DND-41 (cell line): Measurements from ENCODE around the gene ASIC3.

Experiments used
- ATAC-seq: fragments of 200-7000 bp; cut with Tn5 transposase; 3 replicates; pipeline ENCODE4 v1.9.1; 2021; ENCODE audit warnings: low read depth; ENCODE audit not compliant: insufficient read depth
- DNase-seq: peaks from one replicate; pipeline ENCODE4 v3.0.0-alpha.2; 2020
- H2AFZ ChIP-seq: 2 replicates; pipeline ENCODE4 v1.6.0; 2012; ENCODE audit warnings: low read depth, low read length
- H3K27ac ChIP-seq: 2 replicates; pipeline ENCODE4 v1.5.1; 2012; ENCODE audit warnings: low read length, inconsistent platforms
- H3K27me3 ChIP-seq: fragments of 200-600 bp; sonication (generic); 2 replicates; pipeline ENCODE4 v1.6.0; 2012; ENCODE audit warnings: low read length, mild to moderate bottlenecking, inconsistent platforms; ENCODE audit not compliant: insufficient read depth, poor library complexity
- H3K36me3 ChIP-seq: 2 replicates; pipeline ENCODE4 v1.5.1; 2012; ENCODE audit warnings: low read length, inconsistent platforms; ENCODE audit not compliant: insufficient read depth
- H3K4me1 ChIP-seq: 2 replicates; pipeline ENCODE4 v1.5.1; 2012; ENCODE audit warnings: mild to moderate bottlenecking, low read length; ENCODE audit not compliant: insufficient read depth
- H3K4me2 ChIP-seq: 2 replicates; pipeline ENCODE4 v1.6.0; 2012; ENCODE audit warnings: mild to moderate bottlenecking, moderate library complexity, low read length, inconsistent platforms; ENCODE audit not compliant: insufficient read depth
- H3K4me3 ChIP-seq, 2 experiments: fragments of 200-600 bp in 1 of 2; shearing (Covaris generic) in 1 of 2; 2 replicates each; pipeline ENCODE4 v1.5.1; 2012 to 2016; ENCODE audit warnings: inconsistent platforms in 2 of 2, low read length in 2 of 2, mild to moderate bottlenecking in 2 of 2, low read depth in 1 of 2, moderate library complexity in 1 of 2
- H3K79me2 ChIP-seq: 2 replicates; pipeline ENCODE4 v1.6.0; 2012; ENCODE audit warnings: low read length, inconsistent platforms; ENCODE audit not compliant: insufficient read depth
- H3K9ac ChIP-seq: 2 replicates; pipeline ENCODE4 v1.6.0; 2012; ENCODE audit warnings: low read depth, mild to moderate bottlenecking, inconsistent platforms, low read length, moderate library complexity
- H3K9me3 ChIP-seq: 2 replicates; pipeline ENCODE4 v1.5.1; 2012; ENCODE audit warnings: low read length, moderate library complexity, mild to moderate bottlenecking, inconsistent platforms; ENCODE audit not compliant: insufficient read depth, severe bottlenecking
- H4K20me1 ChIP-seq: 2 replicates; pipeline ENCODE4 v1.6.0; 2012; ENCODE audit warnings: low read length; ENCODE audit not compliant: insufficient read depth
- EZH2 ChIP-seq: IDR thresholded peaks from 3 replicates; pipeline ENCODE4 v1.6.1; 2012; ENCODE audit warnings: borderline replicate concordance, low read depth, mild to moderate bottlenecking, moderate library complexity, low read length, inconsistent platforms; ENCODE audit not compliant: severe bottlenecking
- TF ChIP-seq, protein P1 (sequence below): IDR thresholded peaks from 2 replicates; pipeline ENCODE4 v1.5.1; 2012; ENCODE audit warnings: borderline replicate concordance, low read length, moderate library complexity, mild to moderate bottlenecking; ENCODE audit not compliant: poor library complexity, severe bottlenecking; ENCODE audit errors: extremely low read depth

ASIC3 gene

DNA sequence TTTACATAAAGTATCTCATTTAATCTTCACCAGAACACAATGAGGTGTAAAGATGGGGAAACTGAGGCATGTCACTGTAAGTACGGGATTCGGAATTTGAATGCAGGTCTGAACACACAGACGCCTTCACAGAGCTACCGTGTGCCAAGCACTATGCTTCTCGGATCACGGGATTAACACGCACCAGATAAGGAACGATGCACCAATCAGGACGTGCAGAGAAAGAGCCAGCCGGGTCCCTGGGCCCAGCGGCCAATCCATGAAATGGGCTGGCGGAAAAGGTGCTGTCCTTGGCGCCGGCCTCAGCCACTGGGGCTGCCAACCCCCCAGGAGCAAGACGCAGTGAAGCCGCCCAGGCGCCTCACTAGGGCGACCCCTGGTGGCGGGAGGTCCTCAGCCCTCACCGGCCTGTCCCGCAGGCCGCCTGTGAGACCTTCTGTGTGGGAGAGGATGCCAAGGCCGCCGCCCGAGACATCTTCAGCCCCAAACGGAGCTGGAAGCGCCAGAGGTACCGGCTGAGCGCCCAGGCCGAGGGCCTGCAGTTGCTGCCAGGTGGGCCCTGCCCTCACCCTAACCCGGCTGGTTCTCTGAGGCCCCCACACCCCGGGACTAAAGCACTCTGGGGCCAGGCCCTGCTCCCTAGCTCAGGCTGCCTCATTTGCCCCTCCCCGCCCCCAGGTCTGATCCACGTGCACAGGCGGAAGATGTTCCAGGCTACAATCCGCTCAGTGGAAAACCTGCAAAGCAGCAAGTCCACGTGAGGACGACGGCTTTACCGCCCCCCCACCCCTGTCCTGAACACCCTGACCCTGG is 39.6 kb upstream of the ASIC3 start:
- H3K79me2 ChIP-seq = no peaks in the 10 kb centered on the region
- H3K4me3 ChIP-seq = peak overlapping the region; percentile 18 to 59; a peak in 3 of 4 replicates
- no peaks in the 10 kb centered on the region for H3K27me3 ChIP-seq
- ATAC-seq (peak; percentile 92), DNase-seq (peak; percentile 85)
- H3K9me3 ChIP-seq = no peaks in the 10 kb centered on the region
- no peaks in the 10 kb centered on the region for H3K36me3 ChIP-seq
- no peak for TF ChIP-seq EZH2
- TF ChIP-seq, protein P1, sequence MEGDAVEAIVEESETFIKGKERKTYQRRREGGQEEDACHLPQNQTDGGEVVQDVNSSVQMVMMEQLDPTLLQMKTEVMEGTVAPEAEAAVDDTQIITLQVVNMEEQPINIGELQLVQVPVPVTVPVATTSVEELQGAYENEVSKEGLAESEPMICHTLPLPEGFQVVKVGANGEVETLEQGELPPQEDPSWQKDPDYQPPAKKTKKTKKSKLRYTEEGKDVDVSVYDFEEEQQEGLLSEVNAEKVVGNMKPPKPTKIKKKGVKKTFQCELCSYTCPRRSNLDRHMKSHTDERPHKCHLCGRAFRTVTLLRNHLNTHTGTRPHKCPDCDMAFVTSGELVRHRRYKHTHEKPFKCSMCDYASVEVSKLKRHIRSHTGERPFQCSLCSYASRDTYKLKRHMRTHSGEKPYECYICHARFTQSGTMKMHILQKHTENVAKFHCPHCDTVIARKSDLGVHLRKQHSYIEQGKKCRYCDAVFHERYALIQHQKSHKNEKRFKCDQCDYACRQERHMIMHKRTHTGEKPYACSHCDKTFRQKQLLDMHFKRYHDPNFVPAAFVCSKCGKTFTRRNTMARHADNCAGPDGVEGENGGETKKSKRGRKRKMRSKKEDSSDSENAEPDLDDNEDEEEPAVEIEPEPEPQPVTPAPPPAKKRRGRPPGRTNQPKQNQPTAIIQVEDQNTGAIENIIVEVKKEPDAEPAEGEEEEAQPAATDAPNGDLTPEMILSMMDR = peak; percentile 90
- H4K20me1 ChIP-seq = no peaks in the 10 kb centered on the region
- peak overlapping the region; percentile 57 for H3K27ac ChIP-seq
- H3K4me1 ChIP-seq = peaks cover 25% of the 10 kb centered on the region
- H2AFZ ChIP-seq = peak overlapping the region; percentile 64
- H3K9ac ChIP-seq = peak overlapping the region; percentile 72
- peak overlapping the region; percentile 67 for H3K4me2 ChIP-seq

DNA sequence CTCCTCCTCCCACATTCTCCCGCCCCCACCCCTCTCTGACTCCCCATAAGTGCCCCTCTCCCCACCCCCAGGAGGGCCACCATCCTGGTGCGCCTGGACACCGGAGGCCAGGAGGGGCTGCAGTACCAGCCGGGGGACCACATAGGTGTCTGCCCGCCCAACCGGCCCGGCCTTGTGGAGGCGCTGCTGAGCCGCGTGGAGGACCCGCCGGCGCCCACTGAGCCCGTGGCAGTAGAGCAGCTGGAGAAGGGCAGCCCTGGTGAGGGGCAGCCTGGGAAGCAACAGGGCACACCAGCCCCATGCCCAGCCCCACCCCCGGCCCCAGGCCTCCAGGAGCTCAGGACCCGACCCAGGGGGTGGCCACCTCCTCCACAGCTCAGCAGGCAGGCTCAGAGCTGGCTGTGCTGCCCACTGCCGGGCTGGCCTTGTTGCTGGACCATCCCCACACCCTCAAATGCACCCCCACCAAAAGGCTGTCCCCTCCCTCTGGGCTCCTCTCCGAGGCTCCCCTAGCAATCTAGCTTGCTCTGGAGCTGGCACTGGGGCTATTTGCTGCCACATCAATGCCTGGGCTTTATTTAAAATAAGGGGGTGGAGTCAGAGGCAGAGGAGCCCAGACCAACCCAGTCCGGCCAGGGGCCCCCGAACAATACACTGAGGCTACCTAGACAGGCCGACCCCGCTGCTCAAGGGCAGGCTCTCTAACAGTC is 38.8 kb upstream of the ASIC3 start:
- H3K4me1 ChIP-seq = peaks cover 25% of the 10 kb centered on the region
- DNase-seq = no peak
- no peaks in the 10 kb centered on the region for H3K36me3 ChIP-seq
- H2AFZ ChIP-seq = no peak overlapping the region
- no peaks in the 10 kb centered on the region for H3K79me2 ChIP-seq
- H4K20me1 ChIP-seq = no peaks in the 10 kb centered on the region
- peak overlapping the region in 1 of 2 experiments; percentile 59; a peak in 2 of 4 replicates for H3K4me3 ChIP-seq
- peak overlapping the region; percentile 72 for H3K9ac ChIP-seq
- H3K27ac ChIP-seq = peak overlapping the region; percentile 57; the same call in 1 of the 2 replicates
- H3K4me2 ChIP-seq = peak overlapping the region; percentile 67
- no peaks in the 10 kb centered on the region for H3K9me3 ChIP-seq
- H3K27me3 ChIP-seq = no peaks in the 10 kb centered on the region
- ATAC-seq = no peak
- TF ChIP-seq, protein P1 = peak; percentile 16
- no peak for TF ChIP-seq EZH2

DNA sequence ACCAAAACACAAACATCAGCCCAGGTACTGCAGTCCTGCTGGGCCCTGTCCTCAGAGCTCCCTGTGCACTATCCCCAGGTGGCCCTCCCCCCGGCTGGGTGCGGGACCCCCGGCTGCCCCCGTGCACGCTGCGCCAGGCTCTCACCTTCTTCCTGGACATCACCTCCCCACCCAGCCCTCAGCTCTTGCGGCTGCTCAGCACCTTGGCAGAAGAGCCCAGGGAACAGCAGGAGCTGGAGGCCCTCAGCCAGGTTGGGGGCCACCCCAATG is 38.4 kb upstream of the ASIC3 start:
- H3K27ac ChIP-seq = no peak overlapping the region
- H3K27me3 ChIP-seq = no peaks in the 10 kb centered on the region
- H3K36me3 ChIP-seq = no peaks in the 10 kb centered on the region
- H3K9me3 ChIP-seq = no peaks in the 10 kb centered on the region
- DNase-seq (no peak), ATAC-seq (no peak)
- H3K79me2 ChIP-seq = no peaks in the 10 kb centered on the region
- no peak overlapping the region for H3K4me2 ChIP-seq
- no peaks in the 10 kb centered on the region for H4K20me1 ChIP-seq
- H3K9ac ChIP-seq = no peak overlapping the region
- no peak overlapping the region for H2AFZ ChIP-seq
- H3K4me3 ChIP-seq = no peak overlapping the region
- TF ChIP-seq, protein P1 = no peak
- TF ChIP-seq EZH2 = no peak
- peaks cover 25% of the 10 kb centered on the region for H3K4me1 ChIP-seq
